T1000 (cell line): ENCODE data around the gene KIF6.
"Not testable (repeated sequence)": the region's sequence is repeated elsewhere in the genome, so short reads cannot be mapped to it uniquely, and the experiment has no call there.

Experiments used
- DNase-seq: peaks from one replicate; lab custom pipeline; 2025; ENCODE audit warnings: mixed read lengths; lab: John Stamatoyannopoulos, UW

Gene KIF6

DNA sequence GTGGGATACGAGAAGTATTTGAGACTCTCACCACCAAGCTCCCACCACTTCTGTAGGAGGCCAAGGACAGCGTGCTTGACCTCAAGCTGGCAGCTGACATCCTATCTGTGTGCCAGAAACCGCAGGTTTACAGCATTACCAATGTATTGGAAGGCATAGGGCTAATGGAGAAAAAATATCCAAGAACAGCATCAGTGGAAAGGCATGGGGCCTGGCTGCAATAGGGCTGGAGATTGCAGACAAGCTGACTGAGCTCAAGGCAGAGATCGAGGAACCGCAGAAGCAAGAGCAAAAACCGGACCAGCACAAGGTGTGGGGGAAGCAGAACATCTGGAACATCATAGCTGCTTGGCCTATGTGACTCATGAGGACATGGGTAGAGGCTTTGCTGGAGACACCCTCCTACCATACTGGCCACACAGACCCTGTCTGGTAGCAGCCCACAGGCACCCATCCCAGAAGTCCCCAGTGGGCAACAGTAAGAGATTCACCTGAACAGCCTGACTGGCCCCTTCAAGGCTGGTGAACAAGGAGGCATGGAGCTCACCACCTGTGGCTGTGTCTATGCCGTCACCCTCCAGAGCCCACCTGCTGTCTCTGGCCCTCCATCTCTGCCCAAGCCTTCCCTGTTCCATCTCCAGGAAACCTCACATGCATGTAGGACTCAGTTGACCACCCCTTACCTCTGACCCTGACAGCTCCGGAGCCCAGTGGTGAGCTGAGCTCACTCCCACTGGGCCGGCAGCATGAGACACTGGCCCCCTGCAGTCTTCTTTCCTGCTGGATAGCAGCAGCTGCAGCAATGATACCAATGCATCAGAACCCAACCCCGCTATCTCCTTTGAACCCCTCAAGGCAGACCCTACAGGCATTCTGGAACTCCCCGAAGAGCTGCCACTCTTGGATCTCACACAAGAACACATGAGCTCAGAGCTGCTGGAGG lies 171.1 kb downstream of the KIF6 start:
- peak; percentile 2 for DNase-seq

DNA sequence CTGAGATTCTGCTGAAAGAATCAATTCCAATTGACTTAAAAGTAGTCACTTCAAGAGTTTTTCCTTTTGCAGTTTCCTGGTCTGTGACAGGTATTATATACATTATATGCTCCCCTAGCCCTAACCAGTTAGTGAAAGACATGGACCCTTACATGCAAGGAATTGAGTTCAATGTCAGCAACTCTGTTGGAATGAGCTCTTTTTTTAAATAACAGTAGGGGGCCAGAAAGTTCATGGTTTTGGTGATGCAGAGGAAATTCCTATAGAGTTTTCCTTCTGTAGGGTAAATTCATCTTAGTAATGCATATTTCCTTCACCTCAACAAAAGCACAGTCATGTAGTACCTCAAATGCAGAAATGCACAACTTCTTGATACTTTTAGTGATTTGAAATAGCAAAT lies 172.2 kb downstream of the KIF6 start:
- DNase-seq: no peak

- no peak for DNase-seq
Observed at GRCh38 chr6:39550191-39550590, 175.0 kb downstream of the KIF6 start.

GRCh38 chr6:39546731-39547130 lies 178.5 kb downstream of the KIF6 start:
- no peak for DNase-seq

DNA sequence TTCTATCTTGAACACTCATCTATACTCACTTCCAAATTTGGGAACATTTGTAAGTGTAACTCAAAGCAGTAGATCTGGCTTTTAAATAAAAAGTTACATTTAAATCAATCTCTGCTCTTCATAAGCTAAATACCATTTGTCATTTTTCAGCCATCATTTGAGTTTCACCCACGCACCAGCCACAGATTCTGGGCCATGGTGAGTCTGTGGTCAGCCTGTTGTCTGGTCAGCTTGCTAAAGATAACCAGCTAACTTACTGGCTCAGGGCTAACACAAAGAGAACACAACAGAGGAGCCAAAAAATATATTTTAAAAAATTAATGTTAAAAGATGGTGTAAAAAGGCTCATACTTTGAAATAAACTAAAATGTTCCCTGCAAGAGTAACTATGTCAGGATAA lies 181.3 kb downstream of the KIF6 start:
- no peak for DNase-seq

DNA sequence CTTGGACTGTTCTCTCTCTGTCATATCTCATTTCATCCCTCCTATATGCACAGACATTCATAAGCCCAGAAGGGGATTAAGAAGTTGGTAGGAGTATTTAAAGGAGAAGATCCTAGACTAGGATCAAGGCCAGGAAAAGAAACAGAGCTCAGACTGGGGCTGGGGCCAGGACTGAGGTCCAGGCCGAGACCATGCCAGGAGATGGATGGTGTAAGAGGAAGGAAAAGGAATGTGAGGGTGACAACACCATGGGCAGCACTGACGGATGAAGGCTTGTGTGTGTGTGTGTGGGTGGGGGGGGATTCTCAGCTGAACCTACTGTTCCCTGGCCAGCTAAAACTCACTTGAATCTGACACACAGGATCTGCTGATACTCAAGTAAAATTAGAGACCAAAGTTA lies 182.1 kb downstream of the KIF6 start:
- no peak for DNase-seq

DNA sequence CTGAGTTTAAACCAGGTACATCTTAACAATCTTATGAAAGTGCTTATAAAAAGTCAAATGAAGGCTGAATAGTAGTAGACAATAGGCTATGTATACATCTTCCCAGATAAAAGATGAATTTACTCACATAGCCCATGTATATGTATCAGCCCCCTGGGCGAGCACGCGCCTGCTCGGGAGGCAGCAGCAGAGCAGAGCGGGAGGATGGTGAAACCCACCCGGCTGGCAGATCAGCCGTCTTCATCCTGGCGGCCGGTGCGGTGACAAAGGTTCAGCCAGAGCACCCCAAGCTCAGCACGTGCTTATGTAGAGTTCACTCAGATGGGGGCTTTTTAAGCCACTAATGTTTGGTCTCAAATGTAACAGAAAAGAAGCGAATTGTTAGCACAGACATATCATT lies 184.8 kb downstream of the KIF6 start:
- no peak for DNase-seq

DNA sequence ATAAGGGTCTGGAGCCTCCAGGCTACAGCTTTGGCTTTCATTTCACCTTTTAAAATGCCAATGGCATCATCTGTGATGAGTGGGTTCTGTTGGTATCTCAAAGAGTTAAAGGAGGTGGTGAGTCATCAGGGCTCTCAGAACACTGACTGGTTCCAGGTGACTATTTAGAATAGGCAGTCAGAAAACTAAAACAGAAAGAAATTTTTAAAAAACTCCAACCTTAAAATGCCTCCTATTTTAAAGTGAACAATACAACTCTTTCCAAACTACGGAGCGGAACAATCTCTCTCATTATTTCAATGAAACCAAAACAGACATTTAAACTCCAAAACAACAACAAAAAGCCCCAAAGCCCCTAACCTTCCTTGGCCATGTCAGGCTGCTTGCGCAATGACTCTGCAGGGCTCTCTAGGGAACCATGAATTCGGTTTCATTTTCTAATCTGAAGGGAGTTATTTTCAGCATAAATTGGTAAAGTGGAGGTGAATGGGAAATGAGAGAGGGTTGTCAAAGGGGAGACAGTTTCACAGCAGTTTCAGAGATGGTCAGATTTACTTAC lies 194.9 kb downstream of the KIF6 start:
- peak; percentile 21 for DNase-seq

DNA sequence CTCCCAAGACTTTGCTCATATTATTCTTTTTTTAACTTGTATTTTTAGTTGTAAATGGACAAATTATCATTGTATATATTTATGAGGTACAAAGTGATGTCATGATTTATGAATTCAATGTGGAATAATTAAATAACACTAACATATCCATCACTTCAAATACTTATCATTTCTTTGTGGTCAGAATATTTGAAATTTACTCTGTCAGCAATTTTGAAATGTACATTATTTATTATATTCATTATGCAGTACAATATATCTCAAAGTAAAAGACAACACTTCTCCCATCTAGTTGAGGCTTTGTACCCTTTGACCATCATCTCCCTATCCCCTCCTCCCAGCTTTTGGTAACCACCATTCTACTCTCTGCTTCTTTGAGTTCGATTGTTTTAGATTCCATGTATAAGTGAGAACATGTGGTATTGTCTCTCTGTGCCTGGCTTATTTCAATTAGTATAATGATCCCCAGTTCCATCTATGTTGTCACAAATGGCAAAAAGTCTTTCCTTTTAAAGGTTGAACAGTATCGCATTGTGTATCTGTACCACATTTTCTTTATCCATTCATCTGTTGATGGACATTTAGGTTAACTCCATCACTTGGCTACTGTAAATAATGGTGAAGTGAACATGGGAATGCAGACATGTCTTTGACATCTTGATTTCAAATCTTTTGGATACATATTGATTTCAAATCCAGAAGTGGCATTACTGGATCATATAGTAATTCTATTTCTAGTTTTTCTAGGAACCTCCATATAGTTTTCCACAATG lies 197.2 kb downstream of the KIF6 start:
- DNase-seq: no peak

DNA sequence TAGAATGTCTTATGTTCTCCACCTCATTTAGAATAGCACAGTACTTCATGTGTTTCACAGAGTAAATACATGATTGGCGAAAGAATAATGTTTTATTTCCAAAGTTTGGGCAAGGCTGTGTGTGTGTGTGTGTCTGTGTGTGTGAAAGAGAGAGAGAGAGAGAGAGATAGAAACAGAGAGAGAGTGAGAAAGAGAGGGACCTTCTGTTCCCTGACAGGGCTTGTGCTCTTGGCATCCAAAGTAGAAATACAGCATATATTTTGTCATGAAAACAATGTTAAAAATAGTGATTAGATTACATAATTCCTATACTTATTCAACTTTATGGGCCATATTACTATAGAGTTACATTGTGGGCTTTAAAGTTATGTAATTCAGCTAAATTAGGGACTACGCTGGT lies 201.2 kb downstream of the KIF6 start:
- no peak for DNase-seq

DNA sequence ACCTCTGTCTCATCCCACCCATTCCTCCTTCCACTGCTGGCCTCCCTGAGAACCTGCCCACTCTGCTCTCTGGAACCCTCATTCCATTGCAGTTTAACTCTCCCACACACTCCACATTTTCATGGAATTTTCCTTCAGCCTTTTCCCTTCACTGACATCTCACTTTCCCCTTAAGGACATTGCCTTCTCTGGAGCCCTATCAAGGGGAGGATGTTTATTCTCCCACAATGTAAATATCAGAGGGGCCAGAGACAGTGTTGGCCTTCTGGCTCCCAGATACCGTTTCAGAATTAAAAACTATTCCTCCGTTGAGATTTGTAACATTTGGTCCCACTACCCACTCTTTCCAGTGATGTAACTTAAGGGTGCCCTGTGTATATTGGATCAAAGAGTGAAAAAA lies 203.2 kb downstream of the KIF6 start:
- DNase-seq: no peak

GRCh38 chr6:39520916-39521315 lies 204.3 kb downstream of the KIF6 start:
- DNase-seq: no peak

- no peak for DNase-seq
Observed at GRCh38 chr6:39520411-39520810, 204.8 kb downstream of the KIF6 start.

DNA sequence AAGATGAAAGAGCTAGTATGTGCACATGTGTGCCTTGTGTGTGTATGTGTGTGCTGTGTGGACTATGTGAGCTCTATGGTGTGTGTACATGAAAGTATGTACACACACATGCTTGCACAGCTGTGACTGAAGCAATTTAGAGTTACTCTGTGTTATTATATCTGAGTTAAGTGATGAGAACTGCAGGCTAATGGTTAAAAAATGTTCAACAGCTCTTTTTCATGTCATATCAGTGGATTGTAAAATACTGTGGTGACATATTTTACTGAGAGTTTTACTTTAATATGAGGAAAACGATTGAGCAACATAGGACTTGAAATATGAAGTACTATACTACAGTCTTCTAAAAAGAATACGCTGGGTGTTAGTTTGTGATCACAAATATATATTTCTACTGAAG lies 207.0 kb downstream of the KIF6 start:
- DNase-seq: no peak

DNA sequence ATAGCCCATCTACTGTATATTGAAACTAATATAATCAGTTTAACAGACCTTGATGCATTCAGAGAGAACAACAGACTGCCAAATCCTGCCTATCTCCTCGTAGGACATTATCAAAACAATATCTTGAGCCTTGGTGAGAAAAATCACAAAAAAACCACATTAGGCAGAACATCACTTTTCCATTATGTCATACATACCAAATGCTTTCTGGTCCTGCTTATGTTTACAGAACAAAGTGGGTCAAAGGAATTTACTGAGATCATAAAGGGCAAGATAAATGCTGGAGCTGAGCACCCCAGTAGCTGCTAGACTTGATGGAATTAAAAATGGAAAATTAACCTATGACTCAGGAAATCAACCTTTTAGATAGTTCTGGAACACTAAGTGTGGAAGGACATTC lies 207.5 kb downstream of the KIF6 start:
- no peak for DNase-seq

DNA sequence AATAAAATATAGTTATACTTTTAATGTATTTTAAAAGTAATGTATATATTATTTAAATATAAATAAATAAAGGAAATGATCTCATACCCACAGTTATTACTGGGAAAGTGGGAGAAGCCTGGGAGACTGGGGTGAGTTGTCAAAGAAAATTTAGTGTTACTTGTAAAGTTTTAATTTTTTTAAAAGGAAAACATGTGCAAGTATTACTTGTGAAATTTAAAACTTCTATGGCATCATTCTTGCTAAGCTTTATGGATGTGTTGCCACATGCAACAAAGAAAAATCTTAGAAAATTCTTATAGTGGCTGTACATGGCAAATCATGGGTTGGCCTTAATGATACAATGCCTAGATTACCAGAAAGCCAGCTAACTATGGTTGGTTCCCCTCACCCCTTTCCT lies 208.7 kb downstream of the KIF6 start:
- DNase-seq: no peak

DNA sequence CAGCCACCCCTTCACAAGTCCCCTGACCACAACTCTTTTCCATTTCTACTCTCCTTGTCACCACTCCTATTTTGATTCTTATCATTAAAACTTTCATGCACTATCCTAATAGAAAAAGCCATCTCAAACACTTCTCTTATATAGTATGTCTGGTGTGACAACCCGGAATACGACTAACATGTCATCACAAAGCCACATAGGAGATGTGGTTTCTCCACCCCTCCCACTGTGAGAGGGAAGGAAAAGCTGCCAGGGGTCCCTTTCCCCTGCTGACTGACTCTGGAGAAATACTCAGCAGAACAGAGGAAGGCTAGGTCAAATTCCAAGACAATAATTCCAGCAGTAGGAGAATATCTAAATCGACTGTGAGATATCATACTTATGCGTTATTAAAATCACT lies 209.7 kb downstream of the KIF6 start:
- DNase-seq: no peak

DNA sequence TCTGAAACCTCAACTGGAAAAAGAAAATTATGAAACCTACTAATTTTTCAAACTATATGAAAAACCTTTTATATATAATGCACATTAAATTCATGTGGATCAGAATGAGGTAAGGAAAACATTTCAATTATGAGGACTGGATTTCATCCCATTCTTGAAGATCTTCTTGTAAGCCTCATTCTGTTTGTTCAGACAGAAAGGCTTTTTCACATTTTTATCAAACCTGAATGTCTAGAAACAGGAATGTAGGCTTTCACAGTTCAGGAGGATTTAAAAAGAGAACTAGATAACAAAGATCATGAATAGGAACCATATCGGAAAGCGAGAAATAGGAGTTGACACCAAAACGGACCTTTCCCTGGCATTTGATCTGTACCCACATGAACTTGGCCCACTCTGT lies 210.2 kb downstream of the KIF6 start:
- DNase-seq: no peak

GRCh38 chr6:39509831-39510230 lies 215.4 kb downstream of the KIF6 start:
- not testable (repeated sequence) for DNase-seq

DNA sequence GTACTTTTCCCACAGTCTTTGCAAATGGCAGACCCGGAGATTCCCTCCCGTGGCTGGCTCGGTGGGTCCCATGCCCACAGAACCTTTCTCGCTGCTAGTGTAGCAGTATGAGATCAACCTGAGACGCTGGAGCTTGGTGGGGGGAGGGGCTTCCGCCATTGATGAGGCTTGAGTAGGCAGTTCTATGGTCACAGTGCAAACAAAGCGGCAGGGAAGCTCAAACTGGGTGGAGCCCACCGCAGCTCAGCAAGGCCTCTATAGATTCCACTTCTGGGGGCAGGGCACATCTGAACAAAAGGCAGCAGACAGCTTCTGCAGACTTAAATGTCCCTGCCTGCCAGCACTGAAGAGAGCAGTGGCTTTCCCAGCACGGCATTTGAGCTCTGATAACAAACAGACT lies 216.7 kb downstream of the KIF6 start:
- no peak for DNase-seq

- DNase-seq: no peak
Observed at GRCh38 chr6:39507331-39507998, 217.7 kb downstream of the KIF6 start.

GRCh38 chr6:39502362-39502955 lies 222.7 kb downstream of the KIF6 start:
- DNase-seq: not testable (repeated sequence)
